NCI-H187 (cell line): Measurements from ENCODE around the gene PRPH.
A peak's percentile ranks its signal among the peaks of the same experiment; 100 is the strongest.
"Not testable (repeated sequence)": the region's sequence is repeated elsewhere in the genome, so short reads cannot be mapped to it uniquely, and the experiment has no call there.

Experiments used
- DNase-seq, 2 experiments: peaks; one replicate each; lab custom pipeline; 2025; lab: John Stamatoyannopoulos, UW

PRPH gene

GRCh38 chr12:49295082-49295936 lies at the start of gene PRPH:
TSS of gene PRPH (plus strand) at chr12:49295147. CDS start at chr12:49295201, 54 bp downstream.
- no peak for DNase-seq

GRCh38 chr12:49251357-49251756 lies 43.6 kb upstream of the PRPH start:
- DNase-seq: no peak

GRCh38 chr12:49253033-49253623 lies 41.8 kb upstream of the PRPH start:
- DNase-seq: no peak

- DNase-seq: not testable (repeated sequence)
Measured at GRCh38 chr12:49255456-49255855, 39.5 kb upstream of the PRPH start.

- no peak for DNase-seq
Measured at GRCh38 chr12:49255857-49256637, 38.9 kb upstream of the PRPH start.

GRCh38 chr12:49257508-49258184 lies 37.3 kb upstream of the PRPH start:
- not testable (repeated sequence) for DNase-seq

- DNase-seq: no peak
Measured at GRCh38 chr12:49259452-49259851, 35.5 kb upstream of the PRPH start.

- DNase-seq: no peak
Measured at GRCh38 chr12:49260166-49260565, 34.8 kb upstream of the PRPH start.

- no peak for DNase-seq
Measured at GRCh38 chr12:49260571-49261363, 34.2 kb upstream of the PRPH start.

GRCh38 chr12:49261721-49262120 lies 33.2 kb upstream of the PRPH start:
- DNase-seq: no peak

GRCh38 chr12:49263400-49263763 lies 31.6 kb upstream of the PRPH start:
- no peak for DNase-seq

GRCh38 chr12:49264466-49264872 lies 30.5 kb upstream of the PRPH start:
- no peak for DNase-seq

- peak; percentile 80 to 88 for DNase-seq
Measured at GRCh38 chr12:49264873-49265792, 29.8 kb upstream of the PRPH start, which contains the start of gene TUBA1C. TSS of gene TUBA1C (plus strand) at chr12:49265082. CDS start at chr12:49265182, 100 bp downstream.

GRCh38 chr12:49269191-49269590 lies 25.8 kb upstream of the PRPH start:
- DNase-seq: not testable (repeated sequence)

- no peak for DNase-seq
Measured at GRCh38 chr12:49272790-49273725, 21.9 kb upstream of the PRPH start.

- DNase-seq: no peak
Measured at GRCh38 chr12:49273726-49274395, 21.1 kb upstream of the PRPH start.

GRCh38 chr12:49274396-49275069 lies 20.4 kb upstream of the PRPH start:
- no peak for DNase-seq
